ENCODE measurements around the gene RAPGEF2.

GRCh38 chr4:159266981-159267868 lies 164.3 kb downstream of the RAPGEF2 start:
- TF ChIP-seq CTCF (IDR thresholded peaks at IDR 0.05), result no peak
- no peak for TF ChIP-seq POLR2AphosphoS5 (IDR thresholded peaks at IDR 0.05; ENCODE audit: low read depth, low read length)

Measured in Panc1 (cell line).